HG03378 (cell line): ENCODE results near the gene EVC.

Experiments used
- ATAC-seq: cut with Tn5 transposase; IDR thresholded peaks from one replicate; pipeline ENCODE4 v1.9.1; 2021; ENCODE audit warnings: mild to moderate bottlenecking, moderate library complexity; ENCODE audit not compliant: unreplicated experiment

Gene EVC

DNA sequence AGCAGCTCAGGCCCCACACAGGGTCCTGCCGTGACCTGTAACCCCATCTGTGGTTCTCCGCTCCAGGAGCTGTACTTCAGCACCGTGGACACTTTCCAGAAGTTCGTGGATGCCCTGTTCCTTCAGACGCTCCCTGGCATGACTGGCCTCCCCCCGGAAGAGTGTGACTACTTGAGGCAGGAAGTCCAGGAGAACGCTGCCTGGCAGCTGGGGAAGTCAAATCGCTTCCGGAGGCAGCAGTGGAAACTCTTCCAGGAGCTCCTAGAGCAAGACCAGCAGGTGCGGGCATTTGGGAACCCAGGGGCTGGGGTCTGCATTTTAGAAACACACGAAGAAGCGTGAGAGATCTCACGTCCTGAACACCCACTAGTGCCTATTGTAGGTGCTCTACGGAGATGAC lies 72.5 kb downstream of the EVC start:
- ATAC-seq: no peak

DNA sequence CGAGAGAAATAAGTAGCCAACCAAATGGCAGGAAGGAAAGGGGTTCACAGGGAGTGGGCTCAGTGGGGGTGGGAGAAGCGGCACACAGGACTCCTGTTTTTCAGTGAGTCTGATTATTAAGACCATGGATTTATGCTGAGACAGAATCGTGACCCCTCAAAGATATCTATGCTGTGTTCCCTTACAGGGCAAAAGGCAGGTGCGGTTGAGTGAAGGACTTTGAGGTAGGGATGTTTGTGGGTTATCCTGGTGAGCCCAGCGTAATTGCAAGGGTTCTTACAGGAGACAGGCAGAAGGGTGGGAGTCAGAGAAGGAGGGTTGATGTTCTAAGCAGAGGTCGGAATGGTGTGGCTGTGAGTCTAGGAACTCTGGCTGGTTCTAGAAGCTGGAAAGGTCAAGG lies 73.0 kb downstream of the EVC start:
- ATAC-seq: no peak

DNA sequence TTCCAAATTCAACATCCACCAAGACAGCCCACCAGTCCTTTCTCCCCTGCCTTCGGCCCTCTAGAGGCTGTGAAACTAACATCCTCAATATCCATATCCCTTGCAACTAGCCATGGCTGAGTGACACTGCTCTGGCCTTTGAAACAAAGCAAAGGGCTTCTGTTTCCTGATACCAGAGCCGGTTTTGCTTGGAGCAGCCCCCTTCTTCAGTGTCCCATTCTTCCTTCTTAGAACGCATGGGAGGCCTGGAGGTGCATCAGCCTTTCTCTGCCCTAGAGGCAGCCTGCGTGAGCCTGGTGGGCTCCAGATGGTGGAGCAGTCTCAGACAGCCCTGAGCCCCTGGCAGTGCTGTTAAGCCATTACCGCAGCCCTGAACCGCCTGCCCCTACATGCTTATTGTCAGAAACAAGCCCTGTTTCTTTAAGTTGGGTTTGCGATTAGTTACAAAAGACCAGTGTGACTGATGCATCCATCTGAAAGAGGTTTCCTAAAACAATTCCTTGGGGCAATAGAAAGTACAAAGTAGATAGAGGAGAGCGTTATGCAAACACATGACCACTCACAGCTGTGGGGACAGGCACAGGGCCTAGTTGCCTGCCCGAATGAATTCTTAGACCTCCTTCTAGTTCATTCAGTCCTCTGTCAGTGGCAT lies 74.1 kb downstream of the EVC start:
- ATAC-seq: no peak

DNA sequence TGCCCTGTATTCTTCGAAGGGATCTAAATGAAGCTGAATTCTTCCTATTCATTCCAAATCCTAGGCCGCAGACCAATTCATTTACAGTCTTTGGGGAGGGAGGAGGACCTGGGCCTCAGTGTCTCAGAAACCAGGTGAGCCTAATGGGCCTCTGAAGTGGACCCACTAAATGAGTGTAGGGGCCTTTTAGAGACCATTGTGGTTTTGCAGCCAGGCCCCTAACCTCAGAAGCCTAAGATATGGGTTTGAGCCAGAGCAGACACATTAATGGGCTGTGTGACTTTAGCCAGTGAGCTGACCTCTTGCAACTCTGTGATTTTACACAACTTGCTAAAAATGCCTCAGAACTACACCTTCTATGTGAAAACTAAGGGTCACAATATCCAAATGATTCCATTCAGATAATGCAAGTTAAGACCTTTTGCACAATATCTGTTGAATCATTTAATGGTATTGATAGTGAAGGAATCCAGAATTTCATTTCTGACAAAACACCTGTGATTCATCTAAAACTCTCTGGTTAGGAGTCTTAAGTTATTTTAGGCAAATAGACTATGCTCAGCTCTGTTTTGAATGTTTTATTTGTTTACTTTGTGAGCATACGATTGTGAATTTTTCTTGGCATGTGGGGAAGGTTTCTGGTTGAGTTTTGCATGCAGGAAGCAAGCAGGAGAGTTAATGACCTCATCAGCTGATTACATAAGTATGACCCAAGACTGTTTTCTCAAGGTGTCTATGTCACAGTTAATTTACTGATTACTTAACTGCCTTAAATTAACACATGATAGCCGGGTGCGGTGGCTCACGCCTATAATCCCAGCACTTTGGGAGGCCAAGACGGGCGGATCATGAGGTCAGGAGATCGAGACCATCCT lies 75.0 kb downstream of the EVC start:
- no peak for ATAC-seq

DNA sequence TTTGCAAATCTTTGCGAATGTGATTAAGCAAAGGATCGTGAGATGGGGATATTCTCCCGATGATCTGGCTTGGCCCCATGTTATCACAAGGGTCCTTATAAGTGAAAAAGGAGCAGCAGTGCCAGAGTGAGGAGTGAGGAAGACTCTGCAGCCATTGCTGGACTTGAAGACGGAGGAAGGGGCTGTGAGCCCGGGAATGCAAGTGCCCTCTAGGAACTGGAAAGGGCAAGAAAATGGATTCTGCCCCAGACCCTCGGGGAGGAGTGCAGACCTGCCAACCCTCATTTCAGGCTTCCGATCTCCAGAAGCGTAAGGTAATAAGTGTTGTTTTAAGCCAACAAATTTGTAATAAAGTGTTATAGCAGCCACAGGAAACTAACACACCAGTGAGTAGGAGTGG lies 76.3 kb downstream of the EVC start:
- ATAC-seq: no peak

DNA sequence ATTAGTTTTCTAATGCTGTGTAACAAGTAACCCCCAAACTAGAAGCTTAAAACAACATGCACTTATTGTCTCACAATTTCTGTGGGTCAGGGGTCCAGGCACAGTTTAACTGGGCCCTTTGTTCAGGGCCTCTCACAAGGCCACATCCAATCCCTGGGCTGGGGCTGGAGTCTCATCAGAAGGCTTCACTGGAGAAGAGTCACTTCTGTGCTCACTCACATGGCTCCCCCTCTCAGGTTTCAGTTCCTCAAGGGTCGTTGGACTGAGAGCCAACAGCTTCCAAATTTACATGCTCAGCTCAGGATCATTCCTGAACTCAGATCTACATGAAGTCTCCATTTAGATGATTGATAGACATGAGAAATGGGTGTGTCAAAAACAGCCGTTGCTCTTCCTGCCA lies 77.1 kb downstream of the EVC start:
- ATAC-seq: no peak

DNA sequence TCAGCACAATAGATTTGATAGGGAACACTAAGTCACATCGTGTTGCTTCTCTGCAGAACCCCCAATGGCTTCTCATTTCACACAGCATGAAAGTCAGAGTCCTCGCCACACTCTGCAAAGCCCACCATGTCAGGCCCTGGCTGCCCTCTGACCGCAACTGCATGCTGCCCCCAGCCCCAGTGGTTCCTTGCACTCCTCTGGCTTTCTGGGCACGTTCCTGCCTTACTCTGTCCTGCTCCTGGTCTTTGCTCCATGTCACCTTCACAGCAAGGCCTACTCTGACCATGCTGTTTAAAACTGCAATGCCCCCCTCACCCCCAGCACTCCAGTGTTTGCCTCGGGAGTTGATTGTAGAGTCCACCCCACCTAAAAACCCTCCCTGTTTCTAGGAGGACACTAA lies 78.1 kb downstream of the EVC start:
- ATAC-seq: no peak

DNA sequence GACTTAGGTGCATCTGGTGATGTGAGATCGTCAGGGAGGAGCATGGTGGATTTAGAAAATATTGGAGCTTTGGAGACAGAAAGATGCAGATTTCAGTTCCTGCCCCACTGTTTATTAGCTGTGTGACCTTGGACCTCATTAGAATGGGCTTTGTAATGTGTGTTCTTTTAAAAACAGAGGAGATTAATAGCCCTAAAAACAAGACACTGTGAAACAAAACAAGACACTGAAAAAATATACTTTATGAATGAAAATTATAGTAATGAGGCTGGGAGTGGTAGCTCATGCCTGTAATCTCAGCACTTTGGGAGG lies 79.5 kb downstream of the EVC start:
- ATAC-seq: no peak

DNA sequence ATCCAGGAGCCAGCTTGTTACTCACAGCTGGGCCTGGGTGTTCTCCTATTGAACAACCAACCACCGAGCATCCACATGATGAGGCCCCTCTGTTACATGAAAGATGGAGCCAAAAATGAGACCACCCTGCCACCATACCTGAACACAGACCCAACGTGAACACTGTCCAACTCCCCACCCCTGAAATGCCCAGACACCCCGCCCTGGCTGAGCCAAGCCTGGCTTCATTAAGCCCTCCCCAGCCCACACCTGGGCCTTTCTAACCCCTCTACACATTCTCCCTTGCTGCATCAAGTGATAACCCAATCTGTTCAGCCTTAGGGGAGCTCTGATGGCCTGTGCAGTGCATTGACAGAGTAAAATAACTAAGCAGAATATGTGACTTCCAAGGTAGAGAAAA lies 80.7 kb downstream of the EVC start:
- no peak for ATAC-seq

DNA sequence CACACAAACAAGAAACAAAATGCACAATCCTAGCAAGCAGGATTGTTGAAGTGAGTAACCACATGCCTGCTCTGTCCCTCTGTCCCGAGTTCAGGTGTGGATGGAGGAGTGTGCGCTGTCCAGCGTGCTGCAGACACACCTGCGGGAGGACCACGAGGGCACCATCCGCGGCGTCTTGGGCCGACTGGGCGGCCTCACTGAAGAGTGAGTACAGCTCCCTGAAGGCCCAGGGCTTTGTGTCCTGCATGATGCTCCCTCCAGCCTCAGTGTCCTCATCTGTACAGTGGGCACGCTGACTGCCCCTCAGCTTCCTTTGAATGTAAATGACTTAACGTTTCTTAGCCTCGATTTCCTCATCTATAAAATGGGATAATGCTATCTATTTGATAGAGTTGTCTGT lies 82.5 kb downstream of the EVC start:
- ATAC-seq: no peak

DNA sequence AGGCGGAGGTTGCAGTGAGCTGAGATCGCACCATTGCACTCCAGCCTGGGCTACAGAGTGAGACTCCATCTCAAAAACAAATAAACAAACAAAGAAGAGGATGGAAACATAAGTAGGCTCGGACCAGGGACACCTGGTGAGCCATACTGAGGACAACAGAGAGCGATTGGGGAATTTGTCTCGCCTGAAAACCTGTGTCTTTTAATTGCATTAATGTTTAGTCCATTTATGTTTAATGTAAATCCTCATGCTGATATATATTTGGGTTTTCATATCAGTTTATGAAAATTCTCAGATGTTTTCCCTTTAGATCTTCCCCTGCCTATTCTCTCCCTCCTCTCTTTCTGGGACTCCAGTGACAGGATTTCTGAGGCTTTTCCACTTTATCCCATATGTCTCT lies 84.6 kb downstream of the EVC start:
- ATAC-seq: no peak

DNA sequence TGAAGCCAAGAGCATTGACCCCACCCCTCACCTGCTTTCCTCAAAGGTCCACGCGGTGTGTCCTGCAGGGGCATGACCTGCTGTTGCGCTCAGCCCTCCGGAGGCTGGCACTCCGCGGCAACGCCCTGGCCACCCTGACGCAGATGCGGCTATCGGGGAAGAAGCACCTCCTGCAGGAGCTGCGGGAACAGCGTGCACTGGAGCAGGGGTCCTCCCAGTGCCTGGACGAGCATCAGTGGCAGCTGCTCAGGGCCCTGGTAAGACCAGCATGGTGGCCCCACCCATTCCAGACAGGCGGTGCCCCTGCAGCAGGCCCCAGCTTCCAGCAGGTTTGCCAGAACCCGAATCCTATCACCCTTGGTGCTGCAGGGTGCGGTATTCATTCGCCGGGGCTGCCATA lies 86.0 kb downstream of the EVC start:
- ATAC-seq: no peak

DNA sequence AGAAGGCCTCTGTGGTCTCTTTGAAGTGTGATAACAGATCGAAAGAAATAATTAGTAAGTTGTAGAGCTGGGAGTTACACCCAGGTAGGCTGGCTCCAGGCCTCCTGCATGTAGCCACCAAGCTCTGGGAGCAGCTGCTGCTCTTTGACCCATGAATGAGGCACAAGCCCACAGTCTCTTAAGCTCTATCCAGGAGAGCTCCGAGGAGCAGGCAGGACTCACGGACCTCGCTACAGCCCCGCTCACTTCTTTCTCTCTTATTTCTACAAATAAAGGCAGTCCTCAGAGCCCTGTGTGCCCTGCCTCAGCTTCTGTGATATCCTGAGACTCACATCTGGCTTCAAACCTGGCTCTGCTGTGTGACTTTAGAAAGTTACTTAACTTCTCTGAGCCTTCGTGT lies 86.9 kb downstream of the EVC start:
- ATAC-seq: no peak

DNA sequence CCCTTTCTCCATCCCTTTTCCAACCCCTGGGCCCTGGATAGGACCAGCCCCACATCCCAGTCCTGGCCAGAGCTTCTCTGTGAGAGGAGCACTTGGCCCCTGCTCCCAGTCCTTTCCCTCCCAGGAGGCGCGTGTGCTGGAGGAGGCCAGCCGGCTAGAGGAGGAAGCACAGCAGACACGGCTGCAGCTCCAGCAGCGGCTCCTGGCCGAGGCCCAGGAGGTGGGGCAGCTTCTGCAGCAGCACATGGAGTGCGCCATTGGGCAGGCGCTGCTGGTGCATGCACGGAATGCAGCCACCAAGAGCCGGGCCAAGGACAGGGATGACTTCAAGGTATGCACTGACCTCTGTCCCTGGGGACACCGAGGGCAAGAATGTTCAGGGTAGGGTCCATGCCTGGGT lies 87.5 kb downstream of the EVC start:
- no peak for ATAC-seq

DNA sequence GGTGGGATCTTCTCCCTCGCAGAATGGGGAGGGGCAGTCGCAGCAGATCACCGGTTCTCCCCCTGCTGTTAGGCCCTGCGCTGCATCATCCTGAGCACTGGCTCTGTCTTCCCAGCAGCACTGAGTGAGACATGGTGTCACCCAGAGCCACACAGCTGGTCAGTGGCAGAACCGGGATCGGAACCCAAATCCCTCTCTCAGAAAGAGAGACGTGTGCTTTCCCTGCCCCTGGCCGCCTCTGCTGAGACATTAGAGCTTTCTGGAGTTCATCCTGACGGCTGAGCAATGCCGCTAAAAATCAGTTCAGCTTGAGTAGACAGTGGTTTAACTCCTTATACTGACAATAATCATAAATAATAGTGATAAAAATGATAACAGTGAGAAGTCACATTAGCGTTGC lies 87.9 kb downstream of the EVC start:
- ATAC-seq: no peak

DNA sequence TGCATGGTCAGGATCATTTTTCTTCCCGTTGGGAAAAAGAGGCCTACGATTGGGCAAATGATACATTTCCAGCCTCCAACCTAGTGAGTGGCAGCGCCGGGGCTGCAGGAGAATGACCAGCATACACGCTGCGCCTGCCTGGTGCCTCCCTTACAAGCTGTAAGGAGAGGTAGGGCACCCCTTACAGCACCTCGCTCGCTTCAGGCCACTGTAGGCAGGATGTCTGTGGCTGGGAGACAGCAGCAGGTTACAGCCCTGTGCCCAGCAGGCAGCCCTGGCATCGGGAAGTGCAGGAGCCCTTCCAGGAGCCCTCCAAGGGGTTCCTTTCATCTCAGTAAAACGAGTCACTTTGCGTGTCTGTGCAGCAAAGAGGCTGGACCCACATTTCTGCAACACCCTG lies 88.4 kb downstream of the EVC start:
- ATAC-seq: no peak

DNA sequence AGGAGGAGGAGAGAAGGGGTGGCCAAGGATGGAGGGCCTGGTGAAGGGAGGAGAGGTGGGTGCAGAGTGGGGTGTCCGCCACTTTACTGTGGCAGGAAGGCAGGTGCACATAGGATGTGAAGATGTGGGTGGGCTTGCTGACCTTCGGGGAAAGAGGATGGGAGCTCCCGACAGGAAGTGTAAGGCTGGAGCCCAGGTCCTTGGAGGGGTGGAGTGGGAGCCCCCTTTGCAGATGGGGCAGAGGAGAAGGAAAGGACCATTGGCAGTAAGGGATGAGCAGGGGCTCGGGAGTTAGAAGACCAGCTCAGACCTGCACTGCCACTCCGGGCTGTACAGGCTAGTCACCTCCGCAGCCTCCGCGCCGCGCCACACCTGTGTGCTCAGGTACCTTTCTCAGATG lies 89.5 kb downstream of the EVC start:
- ATAC-seq: no peak

DNA sequence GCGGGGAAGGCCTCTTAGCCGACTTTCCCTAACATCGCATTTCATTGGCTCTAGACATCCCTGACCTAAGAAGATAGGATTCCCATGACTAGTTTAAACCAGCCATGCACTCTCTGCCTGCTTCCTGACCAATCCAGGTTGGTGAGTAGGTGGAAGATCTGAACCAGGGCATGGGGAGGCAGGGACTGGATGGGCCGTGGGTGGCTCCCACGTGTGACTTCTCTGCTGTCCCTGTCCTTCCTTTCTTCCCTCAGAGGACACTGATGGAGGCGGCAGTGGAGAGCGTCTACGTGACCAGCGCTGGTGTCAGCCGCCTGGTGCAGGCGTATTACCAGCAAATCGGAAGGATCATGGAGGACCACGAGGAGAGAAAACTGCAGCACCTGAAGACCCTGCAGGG lies 90.7 kb downstream of the EVC start:
- no peak for ATAC-seq

DNA sequence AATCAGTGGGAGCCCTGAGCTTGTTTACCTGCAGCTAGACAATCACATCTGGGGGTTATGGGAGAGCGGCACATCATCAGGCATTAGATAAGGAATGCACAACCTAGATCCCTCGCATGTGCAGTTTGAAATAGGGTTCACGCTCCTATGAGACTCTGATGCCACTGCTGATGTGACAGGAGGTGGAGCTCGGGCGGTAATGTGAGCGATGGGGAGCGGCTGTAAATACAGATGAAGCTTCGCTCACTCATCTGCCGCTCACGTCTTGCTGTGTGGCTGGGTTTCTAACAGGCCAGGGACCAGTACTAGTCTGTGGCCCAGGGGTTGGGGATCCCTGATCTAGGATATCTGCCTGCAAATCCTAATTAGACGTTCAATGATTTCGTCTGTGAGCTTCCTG lies 91.6 kb downstream of the EVC start:
- ATAC-seq: no peak

DNA sequence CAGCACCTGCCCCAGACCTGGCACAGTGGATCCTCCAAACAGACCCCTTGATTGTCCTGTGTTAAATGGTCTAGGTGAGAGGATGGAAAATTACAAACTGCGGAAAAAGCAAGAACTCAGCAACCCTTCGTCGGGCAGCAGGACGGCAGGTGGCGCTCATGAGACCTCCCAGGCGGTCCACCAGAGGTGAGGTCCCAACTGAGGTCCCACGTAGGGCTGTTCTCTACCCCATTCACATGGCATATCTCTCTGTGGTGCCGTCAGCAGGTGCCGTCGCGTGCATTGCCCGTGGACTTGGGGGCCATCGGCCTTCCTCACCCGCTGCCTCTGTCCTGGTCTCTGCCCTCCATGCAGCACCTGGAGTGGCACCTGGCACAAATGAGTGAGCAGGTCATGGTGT lies 93.7 kb downstream of the EVC start:
- ATAC-seq: no peak

DNA sequence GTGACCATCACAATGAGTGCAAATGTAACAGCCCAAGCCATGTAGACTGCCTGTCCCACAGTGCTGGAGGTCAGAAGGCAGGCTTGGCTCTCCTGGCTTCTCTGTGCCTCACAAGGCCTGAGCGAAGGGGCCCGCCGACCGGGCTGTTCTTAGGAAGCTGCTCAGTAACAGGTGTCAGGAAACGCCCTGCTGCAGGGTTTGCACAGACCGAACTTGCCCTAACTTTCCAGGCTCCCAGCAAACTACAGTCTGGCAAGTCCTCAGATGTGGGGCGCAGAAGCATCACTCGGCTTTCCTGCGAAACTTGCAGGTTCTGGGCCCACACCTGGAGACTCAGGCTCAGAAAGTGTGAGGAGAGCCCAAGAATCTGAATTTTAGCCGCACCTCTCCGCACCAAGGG lies 94.3 kb downstream of the EVC start:
- no peak for ATAC-seq

DNA sequence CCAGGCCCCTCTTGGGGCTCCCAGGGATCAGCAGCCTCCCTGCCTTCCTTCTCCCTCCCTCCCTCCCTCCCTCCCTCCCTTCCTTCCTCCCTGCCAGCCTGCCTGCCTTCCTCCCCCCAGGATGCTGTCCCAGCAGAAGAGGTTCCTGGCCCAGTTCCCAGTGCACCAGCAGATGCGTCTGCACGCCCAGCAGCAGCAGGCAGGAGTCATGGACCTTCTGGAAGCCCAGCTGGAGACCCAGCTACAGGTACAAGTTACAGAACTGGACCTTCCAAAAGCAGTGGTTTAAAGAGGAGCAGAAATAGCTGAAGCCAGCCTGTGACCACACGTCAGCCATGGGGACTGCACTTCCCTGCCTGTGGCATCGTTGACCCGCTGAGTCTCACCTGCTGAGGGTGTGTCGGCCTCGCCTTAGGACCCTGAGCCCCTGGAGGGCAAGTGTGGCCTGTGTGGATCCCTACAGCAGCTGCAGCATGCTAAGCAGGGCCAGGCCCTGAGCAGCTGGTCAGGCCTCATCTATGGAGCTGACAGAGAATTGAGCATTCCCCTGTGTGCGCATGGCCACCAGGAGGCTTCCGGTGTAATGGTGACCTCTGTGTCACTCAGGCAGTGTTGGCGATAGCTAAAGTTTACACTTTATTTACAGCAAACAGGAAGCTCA lies 97.2 kb downstream of the EVC start:
- ATAC-seq: no peak
